SIG-M5 treated with dmso at 0.1 percent for 504 hours (cell line): ENCODE results near the gene FBXO31.
"Not testable (repeated sequence)": the region's sequence is repeated elsewhere in the genome, so short reads cannot be mapped to it uniquely, and the experiment has no call there.

ENCODE experiments used
- DNase-seq: peaks from one replicate; lab custom pipeline; 2025; ENCODE audit not compliant: unreplicated experiment; lab: John Stamatoyannopoulos, UW

The FBXO31 gene

GRCh38 chr16:87387942-87388817 lies 4.6 kb upstream of the FBXO31 start:
- peak; percentile 98 for DNase-seq

DNA sequence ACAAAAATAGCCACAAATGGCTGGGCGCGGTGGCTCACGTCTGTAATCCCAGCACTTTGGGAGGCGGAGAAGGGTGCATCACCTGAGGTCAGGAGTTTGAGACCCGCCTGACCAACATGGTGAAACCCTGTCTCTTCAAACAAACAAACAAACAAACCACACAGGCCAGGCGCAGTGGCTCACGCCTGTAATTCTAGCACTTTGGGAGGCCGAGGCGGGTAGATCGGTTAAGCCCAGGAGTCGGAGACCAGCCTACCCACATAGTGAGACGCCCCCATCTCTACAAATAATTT lies 1.2 kb upstream of the FBXO31 start:
- DNase-seq: not testable (repeated sequence)

DNA sequence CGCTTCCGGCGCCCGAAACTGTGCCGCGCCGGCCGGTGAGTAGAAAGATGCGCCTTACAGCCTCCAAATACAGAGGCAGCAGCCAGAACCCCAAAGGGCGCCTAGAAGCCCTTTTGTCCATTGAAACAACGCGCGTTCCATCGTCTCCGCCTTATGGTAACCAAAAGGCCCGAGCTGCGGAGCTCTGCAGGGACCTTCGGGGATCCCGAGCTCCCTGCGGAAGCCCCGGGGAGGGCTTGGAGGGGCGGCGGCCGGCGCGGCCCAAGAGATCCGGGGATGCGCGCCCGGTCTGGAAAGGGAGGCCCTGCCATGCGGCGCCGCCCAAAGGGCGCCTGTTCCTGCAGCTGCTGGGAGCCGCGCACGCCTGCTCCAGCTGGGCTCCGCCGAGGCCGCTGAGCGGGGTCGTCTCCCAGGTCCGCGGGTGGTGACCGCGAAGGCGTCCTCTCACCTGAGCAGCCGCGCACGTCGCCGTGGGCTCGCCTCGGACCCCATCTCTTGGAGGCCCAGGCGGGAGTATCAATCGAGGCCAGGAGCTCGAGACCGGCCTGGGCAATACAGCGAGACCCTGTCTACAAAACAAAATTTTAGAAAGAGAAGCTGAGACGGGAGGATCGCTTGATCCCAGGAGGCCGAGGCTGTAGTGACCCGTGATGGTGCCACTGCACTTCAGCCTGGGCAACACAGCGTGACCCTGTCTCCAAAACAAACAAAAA lies 742 bp upstream of the FBXO31 start:
- DNase-seq: peak; percentile 85

GRCh38 chr16:87382023-87382785 lies 1.4 kb downstream of the FBXO31 start:
- DNase-seq: no peak

DNA sequence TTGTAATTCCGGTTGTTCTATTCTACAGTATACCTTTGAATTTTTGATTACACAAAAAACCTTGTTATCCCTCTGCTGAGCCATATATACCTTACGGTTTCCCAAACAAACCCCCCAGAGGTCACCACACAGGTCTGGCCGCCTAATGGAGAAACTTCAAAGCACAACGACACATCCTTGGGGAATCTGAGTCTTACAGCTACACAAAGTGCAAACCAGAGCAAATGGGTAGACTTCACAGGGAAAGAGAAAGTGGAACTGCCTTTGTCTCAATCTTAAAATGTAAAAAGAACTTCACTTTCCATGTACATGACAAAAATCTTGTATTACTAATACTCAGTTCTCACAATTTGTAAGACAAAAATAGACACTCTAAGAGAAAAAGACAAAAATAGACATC lies 2.7 kb downstream of the FBXO31 start:
- no peak for DNase-seq

DNA sequence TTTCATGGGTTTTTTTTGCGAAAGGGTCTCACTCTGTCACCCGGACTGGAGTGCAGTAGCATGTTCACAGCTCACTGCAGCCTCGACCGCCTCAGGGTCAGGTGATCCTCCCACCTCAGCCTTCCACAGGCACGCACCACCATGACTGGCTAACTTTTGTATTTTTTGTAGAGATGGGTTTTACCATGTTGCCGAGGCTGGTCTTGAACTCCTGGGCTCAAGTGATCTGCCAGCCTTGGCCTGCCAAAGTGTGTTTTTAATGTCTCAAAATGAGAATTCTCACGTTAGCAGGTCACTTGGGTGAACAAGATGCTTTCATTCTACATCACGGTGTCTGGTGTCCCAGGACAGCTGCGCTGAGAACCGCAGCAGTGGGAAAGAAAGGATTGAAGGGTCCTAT lies 3.2 kb downstream of the FBXO31 start:
- DNase-seq: no peak

- not testable (repeated sequence) for DNase-seq
Measured at GRCh38 chr16:87379312-87379752, 4.2 kb downstream of the FBXO31 start.

- DNase-seq: no peak
Measured at GRCh38 chr16:87376660-87377059, 6.9 kb downstream of the FBXO31 start.

GRCh38 chr16:87375426-87376135 lies 8.0 kb downstream of the FBXO31 start:
- no peak for DNase-seq

DNA sequence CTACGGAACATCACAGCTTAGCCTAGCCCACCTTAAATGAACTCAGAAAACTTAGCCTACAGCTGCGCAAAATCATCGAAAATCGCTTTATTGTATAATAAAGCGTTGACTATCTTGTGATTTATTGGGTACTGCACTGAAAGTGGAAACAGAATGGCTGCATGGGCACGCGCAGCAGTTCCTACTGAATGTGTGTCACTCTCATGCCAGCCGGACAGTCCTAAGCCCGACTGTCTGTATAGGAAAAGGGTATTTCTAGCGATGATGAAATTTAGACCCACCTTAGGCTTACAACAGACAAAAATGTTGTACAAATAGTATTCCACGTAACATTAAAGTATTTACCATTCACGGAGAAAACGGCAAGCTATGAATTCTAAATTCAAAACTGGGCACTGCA lies 9.3 kb downstream of the FBXO31 start:
- no peak for DNase-seq

- DNase-seq: no peak
Measured at GRCh38 chr16:87372305-87372704, 11.3 kb downstream of the FBXO31 start.

DNA sequence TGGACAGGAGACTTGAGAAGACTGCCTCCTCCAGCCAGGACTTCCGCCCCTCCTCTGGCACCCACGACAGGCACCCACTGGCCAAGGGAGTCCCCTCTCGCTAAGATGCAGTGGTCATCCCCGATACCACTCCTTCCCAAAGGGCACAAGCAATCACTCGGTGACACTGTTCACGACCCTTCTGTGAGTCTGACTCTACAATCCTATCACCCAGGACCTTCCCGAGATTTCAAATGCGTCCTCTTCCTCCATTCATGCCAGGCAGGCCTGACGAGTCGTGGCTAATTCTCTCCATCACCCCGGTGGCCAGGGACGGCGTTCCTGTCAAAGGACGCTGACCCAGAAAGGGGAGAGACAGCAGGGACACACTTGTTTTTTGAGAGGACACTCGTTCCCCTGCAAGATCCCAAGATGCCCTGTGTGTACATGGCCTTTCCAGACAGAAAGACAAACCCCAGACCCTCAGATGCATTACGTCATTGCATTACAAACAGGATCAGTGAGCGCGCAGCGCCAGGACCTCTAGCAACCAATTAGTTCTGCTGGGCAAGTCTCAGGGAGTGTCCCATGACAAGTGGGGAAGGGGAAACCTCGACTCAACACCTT lies 12.2 kb downstream of the FBXO31 start:
- DNase-seq: no peak

DNA sequence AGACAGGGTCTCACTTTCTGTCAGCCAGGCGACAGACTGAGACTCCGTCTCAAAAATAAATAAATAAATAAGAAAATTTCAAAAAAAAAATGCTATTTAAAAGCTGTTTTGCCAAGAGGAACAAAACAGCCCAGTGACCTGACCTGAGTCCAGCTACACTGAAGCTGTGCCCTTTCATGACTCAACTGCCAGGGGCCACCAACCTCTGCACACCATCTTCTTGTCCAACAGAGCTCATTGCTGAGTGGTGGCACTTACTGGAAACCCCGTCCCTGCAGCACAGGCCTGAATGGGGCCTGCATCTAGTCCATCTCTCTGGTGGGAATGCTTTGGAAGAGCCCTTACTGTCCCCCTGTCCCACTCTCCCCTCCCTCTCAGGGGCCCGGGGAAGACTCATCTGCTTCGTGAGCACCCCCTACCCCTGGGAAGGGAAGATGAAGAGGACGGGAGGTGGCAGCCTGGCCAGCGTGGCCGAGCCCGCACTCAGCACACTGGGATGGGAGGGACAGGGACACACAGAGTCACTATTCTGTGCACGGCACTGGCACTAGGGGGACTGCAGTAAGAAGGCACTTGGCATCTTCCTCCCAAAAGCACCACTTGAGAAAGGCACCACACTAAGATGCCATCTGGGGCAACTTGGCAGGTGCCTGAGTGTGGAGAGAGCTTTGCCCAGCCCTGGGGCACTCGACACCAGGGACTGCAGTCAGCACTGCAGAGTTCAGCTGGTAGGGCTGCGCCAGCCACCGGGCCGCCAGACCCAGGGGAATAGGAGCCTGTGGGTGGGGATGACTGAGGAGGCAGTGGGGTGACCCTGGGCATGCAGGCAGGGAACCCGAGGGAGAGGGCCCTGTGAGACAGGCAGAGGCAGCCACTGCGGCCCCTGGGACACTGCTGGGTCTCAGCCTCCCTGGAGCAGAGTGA lies 13.5 kb downstream of the FBXO31 start:
- DNase-seq: no peak

GRCh38 chr16:87369117-87369765 lies 14.3 kb downstream of the FBXO31 start:
- no peak for DNase-seq

GRCh38 chr16:87368029-87368770 lies 15.4 kb downstream of the FBXO31 start:
- DNase-seq: peak; percentile 51

GRCh38 chr16:87367529-87367928 lies 16.0 kb downstream of the FBXO31 start:
- no peak for DNase-seq

- DNase-seq: no peak
Measured at GRCh38 chr16:87366930-87367329, 16.6 kb downstream of the FBXO31 start.

- DNase-seq: no peak
Measured at GRCh38 chr16:87366288-87366687, 17.3 kb downstream of the FBXO31 start.
